Transverse colon (tissue), 4 donors: ENCODE data around the gene RPL19. TPM values are rescaled to one million over a fixed set of nuclear protein-coding genes. Genes with fewer than 3 reads are reported as not detected.

Source experiments
- DNase-seq: peaks from one replicate; pipeline ENCODE4 v3.0.0-alpha.2; 2019
- H3K27ac ChIP-seq, 4 donors: fragments of 200-600 bp; sonication (generic); 2 replicates each; pipeline ENCODE4 v1.5.1; 2016 to 2018; ENCODE audit warnings: inconsistent platforms in 4 of 4
- H3K27me3 ChIP-seq: fragments of 200-600 bp; sonication (generic); 2 replicates; pipeline ENCODE4 v1.5.1; 2017; ENCODE audit warnings: inconsistent platforms
- H3K36me3 ChIP-seq, 4 donors: fragments of 200-600 bp; sonication (generic); 2 replicates each; pipeline ENCODE4 v1.5.1; 2017 to 2019; ENCODE audit warnings: inconsistent platforms in 4 of 4
- H3K4me1 ChIP-seq, 4 donors: fragments of 200-600 bp; sonication (generic); 2 replicates each; pipeline ENCODE4 v1.5.1; 2017 to 2020; ENCODE audit warnings: inconsistent platforms in 4 of 4
- H3K4me3 ChIP-seq, 4 donors: fragments of 200-600 bp; sonication (generic); 1 replicate in 1 of 4; 2 replicates in 3 of 4; pipeline versions ENCODE4 v1.5.1 to v1.6.1; 2017 to 2019; ENCODE audit warnings: inconsistent platforms in 4 of 4
- H3K9me3 ChIP-seq, 2 donors: fragments of 200-600 bp; sonication (generic); 2 replicates each; pipeline ENCODE4 v1.5.1; 2017 to 2019; ENCODE audit warnings: inconsistent platforms in 2 of 2
- EP300 ChIP-seq: sonication (generic); formaldehyde crosslinking; IDR thresholded peaks from one replicate; pipeline ENCODE4 v1.6.1; 2017; ENCODE audit warnings: antibody characterized with exemption, low read depth
- POLR2A ChIP-seq: fragments of 450-650 bp; IDR thresholded peaks from one replicate; pipeline ENCODE4 v1.6.1; 2016; ENCODE audit warnings: antibody characterized with exemption, mild to moderate bottlenecking, moderate library complexity
- POLR2AphosphoS5 ChIP-seq, 3 donors: sonication (generic); formaldehyde crosslinking; IDR thresholded peaks; one replicate each; pipeline ENCODE4 v1.6.1; 2016; ENCODE audit warnings: antibody characterized with exemption in 3 of 3
- WGBS, 2 donors: methylation state at CpG; one replicate each; pipeline ENCODE4 v1.1.5; 2018; ENCODE audit warnings: low coverage in 1 of 2; 5-methylcytosine and 5-hydroxymethylcytosine counted together
- in situ Hi-C, 4 donors: fragments of 200-750 bp; cut with MboI; loops; one replicate each; pipeline versions ENCODE4 v1.15.0 to v1.15.1; 2017; ENCODE audit warnings: low sequenced_read_pairs in 3 of 4, low pct_ligation_motif_present in 1 of 4, low pct_unique_long_range_greater_than_20kb in 1 of 4
- intact Hi-C: fragments of 100-400 bp; cut with DNase I; formaldehyde crosslinking; loops from one replicate; pipeline ENCODE4 v1.15.1; 2023; ENCODE audit warnings: low total_unique reads
- total RNA-seq, 4 donors: library from RNA; depleted of rRNA; stranded (reverse); fragments of >200 nt; gene quantifications; one replicate each; pipeline ENCODE4 v1.1.0, GENCODE V29; 2016
- TF ChIP-seq, protein P1 (sequence below), 5 experiments: fragments of 200-600 bp in 3 of 5; fragments of 450-650 bp in 2 of 5; sonication (generic) in 3 of 5; IDR thresholded peaks; 1 replicate in 2 of 5; 2 replicates in 3 of 5; pipeline ENCODE4 v1.5.1; 2016 to 2017; ENCODE audit warnings: antibody characterized with exemption in 5 of 5, inconsistent platforms in 3 of 5, mild to moderate bottlenecking in 2 of 5, moderate library complexity in 1 of 5

Gene RPL19
- total RNA-seq, 4 donors from 2014 or later = 1,146 to 2,715 (median 2,002) TPM

DNA sequence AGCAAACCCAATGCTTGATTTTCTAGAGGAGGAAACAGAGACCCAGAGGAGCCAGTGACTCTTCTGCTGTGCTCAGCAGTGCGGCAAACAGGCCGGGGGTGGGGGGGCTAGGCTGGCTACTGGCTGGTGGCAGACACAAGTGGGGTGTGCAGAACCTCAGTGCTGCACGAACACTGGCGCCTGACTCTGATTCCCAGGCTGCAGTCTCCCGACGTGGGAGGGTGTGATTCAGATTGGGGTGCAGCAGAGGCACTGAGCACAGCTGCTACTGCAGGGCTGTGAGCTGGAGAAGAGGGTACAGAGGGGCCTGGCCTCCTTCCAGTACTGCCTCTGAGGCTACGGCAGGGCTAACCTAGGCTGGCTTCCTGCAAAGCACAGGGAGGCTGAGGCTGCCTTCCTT lies 8.1 kb downstream of the RPL19 start:
- WGBS, 2 donors = 50% methylated on average over 7 of the region's 7 CpGs; no CpG with 5 or more reads in 1 of the 2 donors
- intact Hi-C loops (loop anchor here (5.0 kb wide), 1 partner anchor 34 kb away; no protein-coding TSS in a partner anchor), in situ Hi-C loops (no loop called here)
- no peak for TF ChIP-seq POLR2A
- TF ChIP-seq EP300 = no peak
- TF ChIP-seq, protein P1, sequence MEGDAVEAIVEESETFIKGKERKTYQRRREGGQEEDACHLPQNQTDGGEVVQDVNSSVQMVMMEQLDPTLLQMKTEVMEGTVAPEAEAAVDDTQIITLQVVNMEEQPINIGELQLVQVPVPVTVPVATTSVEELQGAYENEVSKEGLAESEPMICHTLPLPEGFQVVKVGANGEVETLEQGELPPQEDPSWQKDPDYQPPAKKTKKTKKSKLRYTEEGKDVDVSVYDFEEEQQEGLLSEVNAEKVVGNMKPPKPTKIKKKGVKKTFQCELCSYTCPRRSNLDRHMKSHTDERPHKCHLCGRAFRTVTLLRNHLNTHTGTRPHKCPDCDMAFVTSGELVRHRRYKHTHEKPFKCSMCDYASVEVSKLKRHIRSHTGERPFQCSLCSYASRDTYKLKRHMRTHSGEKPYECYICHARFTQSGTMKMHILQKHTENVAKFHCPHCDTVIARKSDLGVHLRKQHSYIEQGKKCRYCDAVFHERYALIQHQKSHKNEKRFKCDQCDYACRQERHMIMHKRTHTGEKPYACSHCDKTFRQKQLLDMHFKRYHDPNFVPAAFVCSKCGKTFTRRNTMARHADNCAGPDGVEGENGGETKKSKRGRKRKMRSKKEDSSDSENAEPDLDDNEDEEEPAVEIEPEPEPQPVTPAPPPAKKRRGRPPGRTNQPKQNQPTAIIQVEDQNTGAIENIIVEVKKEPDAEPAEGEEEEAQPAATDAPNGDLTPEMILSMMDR (IDR thresholded peaks at IDR 0.05) = no peak
- TF ChIP-seq POLR2AphosphoS5 (IDR thresholded peaks at IDR 0.05) = no peak
- DNase-seq = no peak
- H3K4me3 ChIP-seq = no peak overlapping the region
- H3K36me3 ChIP-seq = peaks cover 0 to 20% (median 10%) of the 10 kb centered on the region in 4 donors
- H3K27ac ChIP-seq = no peak overlapping the region
- peaks cover 16 to 31% (median 20%) of the 10 kb centered on the region in 4 donors for H3K4me1 ChIP-seq
- H3K9me3 ChIP-seq = no peaks in the 10 kb centered on the region
- H3K27me3 ChIP-seq = no peaks in the 10 kb centered on the region

DNA sequence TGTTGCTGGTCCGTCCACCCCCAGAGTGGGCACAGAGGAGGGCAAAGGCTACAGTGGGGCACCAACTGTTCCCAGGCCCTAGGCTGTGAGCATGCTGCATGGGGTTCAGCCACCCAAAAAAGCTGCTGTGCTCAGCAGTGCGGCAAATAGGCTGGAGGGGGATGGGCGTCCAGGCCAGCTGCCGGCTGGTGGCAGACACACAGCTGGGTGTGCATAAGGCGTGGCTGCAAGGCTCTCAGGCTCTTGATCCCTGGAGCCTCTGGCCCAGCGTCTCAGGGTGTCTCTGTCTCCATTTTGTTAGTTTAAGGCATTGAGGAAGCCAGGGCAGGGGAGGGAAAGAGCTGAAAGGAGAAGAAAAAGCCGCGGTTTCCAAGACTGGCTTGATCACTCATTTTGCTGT lies 8.8 kb downstream of the RPL19 start:
- peak; percentile 71 for DNase-seq
- H3K4me1 ChIP-seq = peaks cover 16 to 31% (median 20%) of the 10 kb centered on the region in 4 donors
- intact Hi-C loops = loop anchor here (5.0 kb wide), 1 partner anchor 33 kb away; no protein-coding TSS in a partner anchor
- peaks cover 0 to 13% (median 6%) of the 10 kb centered on the region in 4 donors for H3K36me3 ChIP-seq
- 25 to 53% methylated on average over 2 to 8 of the region's 8 CpGs for WGBS, 2 donors
- no peaks in the 10 kb centered on the region for H3K9me3 ChIP-seq
- TF ChIP-seq POLR2A (no peak), POLR2AphosphoS5 (IDR thresholded peaks at IDR 0.05) (no peak), EP300 (no peak)
- TF ChIP-seq, protein P1 (IDR thresholded peaks at IDR 0.05) = no peak
- H3K27me3 ChIP-seq = no peaks in the 10 kb centered on the region
- H3K4me3 ChIP-seq = peak overlapping the region in 1 of 4 donors; percentile 42
- H3K27ac ChIP-seq = peak overlapping the region in 3 of 4 donors; percentile 12 to 39 (median 17)
- in situ Hi-C loops = no loop called here

DNA sequence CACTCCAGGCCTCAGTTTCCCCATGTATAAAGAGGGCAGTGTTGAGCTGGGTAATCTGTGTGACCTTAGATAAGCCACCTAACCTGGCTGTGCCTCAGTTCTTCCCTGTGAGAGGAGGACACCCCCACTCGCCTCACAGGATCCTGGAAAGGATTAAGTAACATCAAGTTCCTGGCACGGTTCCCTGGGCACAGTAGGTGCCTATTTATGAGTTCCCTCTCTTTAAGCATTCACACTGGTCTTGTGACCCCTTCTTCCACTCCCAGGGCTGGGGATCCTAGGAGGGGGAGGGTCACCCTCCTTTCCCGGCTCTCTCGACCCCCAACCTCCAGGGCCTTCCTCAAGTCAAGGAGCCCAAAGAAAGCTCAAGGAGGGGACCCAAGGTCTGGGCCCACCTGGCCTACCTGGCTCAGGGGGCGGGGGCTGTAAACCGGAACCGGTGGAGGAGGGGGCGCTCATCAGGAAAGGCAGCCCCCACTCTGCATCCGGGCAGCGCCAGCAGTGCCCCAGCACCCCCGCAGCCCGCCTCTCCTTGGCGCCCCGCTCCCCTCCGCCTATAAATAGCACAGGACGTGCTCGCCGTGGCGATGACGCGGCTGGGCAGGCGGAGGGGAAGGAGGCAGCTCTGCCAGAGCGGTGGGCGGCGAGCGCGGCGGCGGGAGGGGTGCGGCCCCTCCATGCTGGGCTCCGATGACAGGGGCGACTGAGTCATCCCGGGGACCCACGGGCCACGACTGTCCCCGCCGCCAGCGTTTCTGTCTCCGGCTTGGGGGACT lies 9.4 kb downstream of the RPL19 start:
- H3K4me3 ChIP-seq = peak overlapping the region; percentile 4 to 42 (median 32)
- H3K27ac ChIP-seq = peak overlapping the region in 3 of 4 donors; percentile 2 to 39 (median 17)
- no peaks in the 10 kb centered on the region for H3K27me3 ChIP-seq
- in situ Hi-C loops (no loop called here), intact Hi-C loops (loop anchor here (5.0 kb wide), 1 partner anchor 33 kb away; no protein-coding TSS in a partner anchor)
- TF ChIP-seq POLR2AphosphoS5 (IDR thresholded peaks at IDR 0.05) (no peak), EP300 (no peak), POLR2A (no peak)
- TF ChIP-seq, protein P1 (IDR thresholded peaks at IDR 0.05) = no peak
- WGBS, 2 donors = 8 to 40% methylated on average over 1 to 19 of the region's 39 CpGs
- peak; percentile 70 for DNase-seq
- H3K9me3 ChIP-seq = no peaks in the 10 kb centered on the region
- peaks cover 0 to 7% (median 3%) of the 10 kb centered on the region in 4 donors for H3K36me3 ChIP-seq
- peaks cover 16 to 31% (median 20%) of the 10 kb centered on the region in 4 donors for H3K4me1 ChIP-seq

DNA sequence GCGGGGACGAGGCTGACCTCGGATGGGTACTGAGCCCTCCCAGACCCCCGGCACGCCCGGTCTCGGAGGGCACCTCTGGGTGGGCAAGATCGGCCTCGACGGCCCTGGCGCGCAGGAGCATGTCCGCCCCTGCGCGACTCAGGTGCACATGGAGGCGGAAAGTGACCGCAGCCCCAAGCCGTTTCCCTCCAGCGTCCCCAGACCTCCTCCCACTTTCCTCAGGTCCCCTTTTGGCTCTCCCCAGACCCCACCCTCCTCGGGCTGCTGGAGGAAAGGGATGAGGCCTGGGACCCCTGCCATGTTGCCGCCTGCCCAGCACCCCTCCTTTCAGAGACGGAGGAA lies 10.0 kb downstream of the RPL19 start:
- peak overlapping the region in 3 of 4 donors; percentile 2 to 39 (median 17) for H3K27ac ChIP-seq
- TF ChIP-seq EP300 (no peak), POLR2AphosphoS5 (IDR thresholded peaks at IDR 0.05) (no peak), POLR2A (no peak)
- no peaks in the 10 kb centered on the region for H3K9me3 ChIP-seq
- DNase-seq = no peak
- peaks cover 16 to 31% (median 20%) of the 10 kb centered on the region in 4 donors for H3K4me1 ChIP-seq
- peaks cover 0 to 1% (median 0%) of the 10 kb centered on the region in 4 donors for H3K36me3 ChIP-seq
- peak overlapping the region; percentile 4 to 42 (median 32) for H3K4me3 ChIP-seq
- in situ Hi-C loops (no loop called here), intact Hi-C loops (no loop called here)
- H3K27me3 ChIP-seq = no peaks in the 10 kb centered on the region
- 32% methylated on average over 22 of the region's 22 CpGs; no CpG with 5 or more reads in 1 of the 2 donors for WGBS, 2 donors
